Measurements from ENCODE around the gene UPK3BL2. TPM values are rescaled to one million over a fixed set of nuclear protein-coding genes. Genes with fewer than 3 reads are reported as not detected.
"Not testable (repeated sequence)": the region's sequence is repeated elsewhere in the genome, so short reads cannot be mapped to it uniquely, and the experiment has no call there.

Gene UPK3BL2
- total RNA-seq, 1 donor from 2014 or later = 7.7 TPM

GRCh38 chr7:102535062-102535615 is 8.4 kb downstream of the UPK3BL2 start:
- intact Hi-C loops (cut with DNase I); DNase-seq (ENCODE audit: low spot score): not testable (repeated sequence)

GRCh38 chr7:102532127-102532526 is 11.4 kb downstream of the UPK3BL2 start:
- peak; percentile 17 for DNase-seq (ENCODE audit: low spot score)

GRCh38 chr7:102531583-102531982 is 11.9 kb downstream of the UPK3BL2 start:
- DNase-seq (ENCODE audit: low spot score) = peak; percentile 38
- intact Hi-C loops (cut with DNase I) = not testable (repeated sequence)

More at GRCh38 chr7:102532127-102532526, 11.4 kb downstream of the UPK3BL2 start:
- intact Hi-C loops (cut with DNase I) = not testable (repeated sequence)

GRCh38 chr7:102527822-102528793 is 15.4 kb downstream of the UPK3BL2 start:
- DNase-seq (ENCODE audit: low spot score); intact Hi-C loops (cut with DNase I): not testable (repeated sequence)

GRCh38 chr7:102527182-102527581 is 16.3 kb downstream of the UPK3BL2 start:
- peak; percentile 55 for DNase-seq (ENCODE audit: low spot score)
- intact Hi-C loops (cut with DNase I) = not testable (repeated sequence)

- intact Hi-C loops (cut with DNase I) = not testable (repeated sequence)
- peak; percentile 74 for DNase-seq (ENCODE audit: low spot score)
Measured at GRCh38 chr7:102524803-102525202, 18.7 kb downstream of the UPK3BL2 start.

GRCh38 chr7:102520797-102521196 is 22.7 kb downstream of the UPK3BL2 start:
- intact Hi-C loops (cut with DNase I); DNase-seq (ENCODE audit: low spot score): not testable (repeated sequence)

- intact Hi-C loops (cut with DNase I) = not testable (repeated sequence)
- peak; percentile 54 for DNase-seq (ENCODE audit: low spot score)
Measured at GRCh38 chr7:102517550-102518147, 25.8 kb downstream of the UPK3BL2 start, which contains the start of gene RASA4B. RASA4B (minus strand) TSS chr7:102517777; CDS start chr7:102517710, 67 bp downstream.

GRCh38 chr7:102516951-102517350 is 26.5 kb downstream of the UPK3BL2 start:
- DNase-seq (ENCODE audit: low spot score); intact Hi-C loops (cut with DNase I): not testable (repeated sequence)

- DNase-seq (ENCODE audit: low spot score); intact Hi-C loops (cut with DNase I): not testable (repeated sequence)
Measured at GRCh38 chr7:102515889-102516288, 27.6 kb downstream of the UPK3BL2 start.

- DNase-seq (ENCODE audit: low spot score); intact Hi-C loops (cut with DNase I): not testable (repeated sequence)
Measured at GRCh38 chr7:102514881-102515721, 28.4 kb downstream of the UPK3BL2 start.

- peak; percentile 74 for DNase-seq (ENCODE audit: low spot score)
- intact Hi-C loops (cut with DNase I) = not testable (repeated sequence)
Measured at GRCh38 chr7:102512642-102513221, 30.8 kb downstream of the UPK3BL2 start.

- DNase-seq (ENCODE audit: low spot score); intact Hi-C loops (cut with DNase I): not testable (repeated sequence)
Measured at GRCh38 chr7:102511860-102512522, 31.5 kb downstream of the UPK3BL2 start.

GRCh38 chr7:102510575-102510974 is 32.9 kb downstream of the UPK3BL2 start:
- intact Hi-C loops (cut with DNase I); DNase-seq (ENCODE audit: low spot score): not testable (repeated sequence)

GRCh38 chr7:102507410-102508088 is 35.9 kb downstream of the UPK3BL2 start:
- DNase-seq (ENCODE audit: low spot score); intact Hi-C loops (cut with DNase I): not testable (repeated sequence)

- DNase-seq (ENCODE audit: low spot score) = peak; percentile 68
- intact Hi-C loops (cut with DNase I) = not testable (repeated sequence)
Measured at GRCh38 chr7:102505298-102506185, 38.0 kb downstream of the UPK3BL2 start.

- intact Hi-C loops (cut with DNase I); DNase-seq (ENCODE audit: low spot score): not testable (repeated sequence)
Measured at GRCh38 chr7:102503141-102503540, 40.4 kb downstream of the UPK3BL2 start.

Measured in cardiac septum (tissue), 1 donor.